Suppressor macrophage treated with lipopolysaccharide for 1 hour (primary cell): Measurements from ENCODE around the gene EHMT2.
"Not testable (repeated sequence)": the region's sequence is repeated elsewhere in the genome, so short reads cannot be mapped to it uniquely, and the experiment has no call there.

ENCODE experiments used
- DNase-seq, 3 donors: peaks; one replicate each; pipeline ENCODE4 v3.0.0-alpha.2; 2020 to 2022

The EHMT2 gene

DNA sequence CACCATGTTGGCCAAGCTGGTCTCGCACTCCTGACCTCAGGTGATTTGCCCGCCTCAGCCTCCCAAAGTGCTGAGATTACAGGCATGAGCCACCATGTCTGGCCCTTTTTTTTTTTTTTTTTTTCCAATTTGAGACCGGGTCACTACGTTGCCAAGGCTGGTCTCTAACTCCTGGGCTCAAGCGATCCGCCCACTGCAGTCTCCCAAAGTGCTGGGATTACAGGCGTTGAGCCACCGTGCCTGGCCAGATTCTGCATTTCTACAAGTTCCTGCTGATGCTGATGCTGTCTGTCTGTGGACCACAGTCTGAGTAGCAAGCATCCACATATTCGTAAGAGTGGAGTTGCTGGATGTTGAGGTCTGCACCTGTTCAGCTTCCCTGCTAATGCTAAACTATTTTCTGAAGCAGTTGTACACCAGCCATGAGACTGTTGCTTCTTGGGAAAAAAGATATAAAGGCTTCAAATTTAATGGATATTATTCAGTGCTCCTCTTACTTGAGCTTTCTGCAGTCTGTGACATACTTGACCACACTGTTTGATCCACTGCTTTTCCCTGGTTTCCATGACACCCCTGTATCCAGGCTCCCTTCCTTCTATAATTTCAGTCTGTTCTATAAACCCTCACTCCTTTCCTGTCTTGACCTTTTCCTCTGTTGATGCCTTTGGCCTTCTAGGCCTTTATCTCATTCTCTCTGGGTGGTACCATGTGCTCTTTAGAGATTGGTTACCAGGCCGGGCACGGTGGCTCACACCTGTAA is 14.5 kb upstream of the EHMT2 start:
- no peak for DNase-seq

DNA sequence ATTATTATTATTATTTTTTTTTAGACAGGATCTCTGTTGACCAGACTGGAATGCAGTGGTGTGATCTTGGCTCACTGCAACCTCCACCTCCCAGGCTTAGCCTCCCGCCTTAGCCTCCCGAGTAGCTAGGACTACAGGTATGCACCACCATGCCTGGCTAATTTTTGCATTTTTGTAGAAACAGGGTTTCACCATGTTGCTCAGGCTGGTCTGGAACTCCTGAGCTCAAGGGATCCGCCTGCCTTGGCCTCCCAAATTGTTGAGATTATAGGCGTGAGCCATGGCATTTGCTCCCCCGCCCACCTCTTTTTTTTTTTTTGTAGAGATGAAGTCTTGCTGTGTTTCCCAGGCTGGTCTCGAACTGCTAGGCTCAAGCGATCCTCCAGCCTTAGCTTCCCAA is 11.8 kb upstream of the EHMT2 start:
- not testable (repeated sequence) for DNase-seq

DNA sequence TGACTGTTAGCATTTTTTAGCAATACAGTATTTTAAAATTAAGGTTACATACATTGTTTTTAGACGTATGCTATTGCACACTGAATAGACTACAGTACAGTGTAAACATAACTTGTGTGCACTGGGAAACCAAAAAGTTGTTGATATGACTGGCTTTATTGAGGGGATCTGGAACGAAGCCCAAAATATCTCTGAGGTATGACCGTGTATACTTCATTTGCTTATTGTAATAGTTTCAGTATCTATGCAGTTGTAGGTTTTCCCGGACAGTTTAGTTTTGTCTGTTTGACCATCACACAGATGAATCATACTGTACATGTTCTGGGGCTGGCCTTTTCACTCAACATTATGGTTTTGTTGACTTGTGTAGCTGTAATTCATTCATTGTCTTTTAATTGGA is 11.3 kb upstream of the EHMT2 start:
- DNase-seq: peak; percentile 48 to 82 (median 68)

DNA sequence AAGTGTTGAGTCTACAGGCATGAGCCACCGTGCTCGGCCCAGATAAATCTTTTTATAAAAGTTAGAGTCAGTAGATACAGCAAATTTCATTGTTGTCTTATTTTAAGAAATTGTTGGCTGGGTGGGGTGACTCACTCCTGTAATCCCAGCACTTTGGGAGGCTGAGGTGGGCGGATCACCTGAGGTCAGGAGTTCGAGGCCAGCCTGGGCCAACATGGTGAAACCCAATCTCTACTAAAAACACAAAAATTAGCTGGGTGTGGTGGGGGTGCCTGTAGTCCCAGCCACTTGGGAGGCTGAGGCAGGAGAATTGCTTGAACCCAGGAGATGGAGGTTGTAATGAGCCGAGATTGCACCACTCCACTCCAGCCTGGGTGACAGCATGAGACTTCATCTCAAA is 10.8 kb upstream of the EHMT2 start:
- DNase-seq: not testable (repeated sequence)

DNA sequence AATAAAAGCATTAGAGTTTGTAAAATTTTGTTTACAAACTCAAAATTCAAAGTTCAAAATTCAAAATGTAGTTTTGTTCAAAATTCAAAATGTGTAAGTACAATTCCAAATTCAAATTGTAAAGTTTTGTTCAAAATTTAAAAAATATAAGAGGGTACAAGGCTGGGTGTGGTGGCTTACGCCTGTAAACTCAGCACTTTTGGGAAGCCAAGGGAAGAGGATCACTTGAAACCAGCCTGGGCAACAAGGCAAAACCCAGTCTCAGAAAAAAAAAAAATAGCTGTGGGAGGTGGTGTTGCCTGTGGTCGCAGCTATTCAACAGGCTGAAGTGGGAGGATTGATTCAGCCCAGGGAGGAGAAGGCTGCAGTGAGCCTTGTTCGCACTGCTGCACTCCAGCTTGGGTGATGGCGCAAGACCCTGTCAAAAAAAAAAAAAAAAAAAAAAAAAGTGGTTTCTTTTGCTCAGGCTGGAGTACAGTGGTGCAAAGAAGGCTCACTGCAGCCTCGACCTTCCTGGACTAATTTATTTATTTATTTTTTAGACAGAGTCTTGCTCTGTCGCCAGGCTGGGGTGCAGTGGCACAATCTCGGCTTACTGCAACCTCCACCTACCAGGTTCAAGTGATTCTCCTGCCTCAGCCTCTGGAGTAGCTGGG is 9.8 kb upstream of the EHMT2 start:
- DNase-seq: peak; percentile 85 to 92 (median 88)

DNA sequence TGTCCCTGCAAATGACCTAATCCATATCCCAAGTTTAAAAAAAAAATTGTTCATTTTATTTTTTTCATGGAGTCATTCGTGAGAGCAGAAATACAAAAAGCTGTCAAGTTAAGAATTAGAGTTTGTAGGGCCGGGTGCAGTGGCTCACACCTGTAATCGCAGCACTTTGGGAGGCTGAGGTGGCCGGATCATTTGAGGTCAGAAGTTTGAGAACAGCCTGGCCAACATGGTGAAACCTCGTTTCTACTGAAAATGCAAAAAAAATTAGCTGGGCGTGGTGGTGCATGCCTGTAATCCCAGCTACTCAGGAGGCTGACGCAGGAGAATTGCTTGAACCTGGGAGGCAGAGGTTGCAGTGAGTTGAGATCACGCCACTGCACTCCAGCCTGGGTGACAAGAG is 9.2 kb upstream of the EHMT2 start:
- not testable (repeated sequence) for DNase-seq

DNA sequence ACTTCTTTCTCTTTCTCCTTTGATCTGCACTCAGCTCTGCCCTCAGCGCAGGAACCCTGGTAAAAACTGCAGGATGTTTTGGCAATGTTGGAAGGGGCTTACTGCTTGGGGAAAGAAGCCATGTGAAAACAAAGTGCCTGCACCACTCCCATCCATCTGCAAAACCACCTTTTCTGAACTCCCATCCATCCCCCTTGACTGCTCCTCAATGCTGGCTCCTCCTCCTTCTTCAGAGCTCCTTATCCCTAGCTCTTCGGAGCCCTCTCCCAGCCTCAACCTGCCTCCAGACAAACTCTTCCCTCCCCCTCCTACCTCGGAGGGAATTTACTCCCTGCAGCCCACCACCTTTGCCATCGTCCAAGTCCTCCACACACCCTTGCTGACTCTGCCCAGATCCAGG is 8.6 kb upstream of the EHMT2 start:
- DNase-seq: no peak

DNA sequence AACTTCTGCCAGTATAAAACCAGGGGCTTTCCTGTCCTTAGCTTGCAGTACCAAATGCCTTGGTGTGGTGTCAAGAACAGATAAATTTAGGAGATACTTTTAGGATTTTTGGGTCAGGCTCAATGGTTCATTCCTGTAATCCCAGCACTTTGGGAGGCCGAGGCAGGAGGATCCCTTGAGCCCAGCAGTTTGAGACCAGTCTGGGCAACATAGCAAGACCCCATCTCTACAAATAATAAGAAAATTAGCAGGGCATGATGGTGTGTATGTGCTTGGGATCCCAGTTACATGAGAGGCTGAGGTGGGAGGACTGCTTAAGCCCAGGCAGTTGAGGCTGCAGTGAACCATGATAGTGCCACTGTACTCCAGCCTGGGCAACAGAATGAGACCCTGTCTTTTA is 7.5 kb upstream of the EHMT2 start:
- DNase-seq: no peak

DNA sequence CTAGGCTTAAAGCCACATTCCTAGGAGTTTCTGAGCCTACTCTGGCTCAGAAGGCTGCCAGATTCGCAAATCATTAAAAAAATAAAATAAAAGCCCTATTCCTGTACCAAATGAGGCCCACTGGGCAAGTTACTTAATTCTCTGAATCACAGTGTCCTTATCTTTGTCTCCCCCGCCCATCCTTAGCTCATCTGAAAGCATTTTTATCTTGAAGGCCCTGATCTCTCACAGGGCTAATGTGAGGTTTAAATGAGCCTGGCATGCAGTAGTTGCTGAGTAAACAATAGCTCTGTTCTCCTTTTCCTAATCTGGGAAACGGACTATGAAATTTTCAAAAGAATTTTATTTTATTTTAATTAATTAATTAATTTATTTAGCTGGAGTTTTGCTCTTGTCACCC is 6.5 kb upstream of the EHMT2 start:
- DNase-seq: no peak

DNA sequence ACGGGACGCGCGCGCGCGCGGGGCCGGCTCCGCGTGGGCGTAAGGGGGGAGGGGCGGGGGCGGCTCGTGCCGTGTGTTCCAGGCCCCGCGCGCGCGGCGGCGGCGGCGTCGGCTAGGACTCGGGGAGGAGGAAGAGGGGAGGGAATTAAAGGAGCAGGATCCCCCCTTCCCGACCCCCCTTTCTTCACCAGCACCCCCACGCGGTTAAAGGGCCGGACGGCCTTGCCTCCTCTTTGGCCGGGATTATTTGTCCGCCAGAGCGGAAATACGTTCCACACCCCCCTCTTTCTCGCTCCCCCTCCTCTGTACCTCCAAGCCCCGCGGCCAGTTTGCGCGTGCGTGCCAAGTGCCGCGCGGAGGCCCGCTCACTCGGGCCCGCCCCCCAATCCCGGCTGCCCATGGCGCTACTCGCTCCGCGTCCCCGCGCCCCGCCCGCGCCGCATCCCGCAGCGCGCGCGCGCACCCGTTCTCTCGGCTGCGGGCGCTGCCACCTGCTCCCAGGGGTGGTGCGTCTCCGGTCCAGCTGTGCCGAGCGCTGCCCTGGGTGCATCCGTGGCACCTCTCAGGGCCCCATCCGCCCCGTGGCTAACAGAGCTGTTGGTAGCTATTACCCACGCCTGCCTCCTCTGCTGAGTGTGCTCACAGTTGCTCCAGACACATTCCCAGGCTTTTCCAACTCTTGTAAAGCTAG is 4.6 kb upstream of the EHMT2 start, which contains the start of gene ZBTB12:
Gene ZBTB12, minus strand, starts transcription at position 134 of the 691 bp plus-strand sequence. CDS start 781 bp downstream, outside the sequence.
- DNase-seq: peak; percentile 75 to 86 (median 78)

DNA sequence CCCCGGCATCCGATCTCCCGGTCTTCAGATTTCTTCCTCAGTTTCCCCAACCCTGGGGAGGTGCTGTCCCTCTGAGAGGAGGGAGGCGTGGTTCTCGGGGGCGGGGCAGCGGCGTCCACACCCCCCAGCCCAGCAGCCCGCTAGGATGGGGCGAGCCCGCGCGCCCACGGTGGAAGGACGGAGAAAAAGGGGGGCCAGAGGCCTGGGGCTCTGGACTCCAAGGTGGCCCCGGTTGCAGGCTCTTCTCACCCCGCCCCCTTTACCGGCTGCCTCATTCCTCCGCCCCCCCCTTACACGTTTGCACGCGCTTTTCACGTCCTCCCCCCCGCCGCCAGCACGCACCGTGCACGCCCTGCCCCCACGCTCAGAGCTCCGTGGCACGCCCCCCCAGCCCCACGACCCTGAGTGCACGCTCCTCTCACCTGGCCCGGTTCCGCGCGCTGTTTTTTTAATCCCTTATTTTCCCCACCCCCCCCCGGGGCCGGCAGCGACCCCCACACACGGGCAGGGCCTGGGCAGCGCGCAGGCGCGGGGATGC is 4.0 kb upstream of the EHMT2 start:
- peak in 1 of 3 donors; percentile 35 for DNase-seq

DNA sequence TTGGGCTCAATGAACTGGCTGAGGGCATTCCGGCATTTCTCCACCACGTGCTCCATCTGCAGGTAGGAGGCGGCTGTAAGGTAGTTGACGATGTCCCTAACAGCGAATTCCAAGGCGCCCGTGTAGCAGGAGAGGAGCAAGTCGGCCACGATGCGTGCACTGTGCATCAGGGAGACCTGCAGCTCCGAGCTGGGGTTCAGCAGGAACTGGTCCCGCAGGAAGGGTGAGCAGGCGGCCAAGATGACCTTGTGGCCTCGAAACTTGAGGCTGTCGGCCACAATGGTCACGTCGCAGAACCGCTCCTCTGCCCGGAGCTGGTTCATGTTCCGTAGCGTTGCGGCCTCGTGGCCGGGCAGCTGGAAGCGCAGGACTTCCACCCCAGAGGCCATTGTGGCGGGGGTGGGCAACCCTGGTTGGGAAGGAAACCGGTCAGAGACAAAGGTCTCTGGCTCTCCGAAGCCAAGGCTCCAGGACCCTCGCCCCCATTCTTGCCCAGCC is 3.5 kb upstream of the EHMT2 start:
- DNase-seq: no peak

DNA sequence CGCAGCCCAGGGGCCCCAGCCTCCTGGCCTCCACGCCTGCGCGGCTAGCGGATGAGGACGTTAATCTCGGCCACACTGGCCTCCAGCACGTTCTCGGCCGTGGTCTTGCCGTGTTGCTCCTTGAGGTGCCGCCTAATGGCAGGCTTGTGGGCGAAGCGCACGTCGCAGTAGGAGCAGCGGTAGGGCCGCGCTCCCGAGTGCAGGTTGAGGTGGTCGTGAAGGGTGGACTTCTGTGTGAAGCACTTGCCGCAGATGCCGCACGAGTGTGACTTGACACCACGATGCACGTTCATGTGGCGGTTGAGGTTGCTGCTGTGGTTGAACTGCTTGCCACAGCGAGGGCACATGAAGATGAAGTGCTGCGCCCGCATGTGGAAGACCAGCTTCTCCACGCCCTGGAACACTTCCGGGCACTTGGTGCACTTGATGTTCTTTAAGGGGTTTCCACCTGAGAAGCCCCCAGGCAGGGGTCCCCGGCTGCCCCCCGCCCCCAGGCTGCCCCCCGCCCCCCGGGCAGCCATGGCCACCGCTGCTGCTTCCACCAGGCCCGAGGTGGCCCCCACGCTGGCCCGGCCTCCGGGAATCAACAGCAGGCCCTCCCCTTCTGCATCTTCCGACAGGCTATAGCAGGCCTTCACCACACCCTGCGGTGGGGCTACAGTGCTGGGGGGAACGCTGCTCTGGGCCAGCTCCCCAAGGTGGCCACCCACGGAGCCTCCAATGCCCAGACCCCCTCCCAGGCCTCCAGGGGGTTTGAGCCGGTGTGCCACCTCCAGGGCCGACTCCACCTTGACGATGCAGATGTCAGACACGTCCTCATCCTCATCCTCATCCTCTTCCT is 2.6 kb upstream of the EHMT2 start:
- no peak for DNase-seq

DNA sequence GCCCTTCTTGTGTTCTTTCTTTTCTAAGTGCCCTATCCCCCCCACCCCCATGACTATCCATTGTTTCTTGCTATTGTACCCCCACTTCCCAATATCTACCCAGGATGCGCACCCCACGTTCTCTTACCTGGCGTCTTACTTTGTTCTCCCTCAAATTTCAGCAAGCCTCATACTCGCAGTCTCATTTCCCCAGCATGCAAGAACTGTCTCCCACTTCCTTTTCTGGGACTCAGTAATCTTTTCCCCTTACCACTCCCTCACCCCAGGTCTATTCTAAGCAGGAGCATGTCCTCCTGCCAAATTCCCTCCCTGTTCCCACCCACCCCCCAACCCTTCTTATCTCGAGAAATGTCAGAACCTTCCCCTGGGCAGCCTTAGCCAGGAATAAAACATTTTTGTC is 1.7 kb upstream of the EHMT2 start:
- DNase-seq: no peak

DNA sequence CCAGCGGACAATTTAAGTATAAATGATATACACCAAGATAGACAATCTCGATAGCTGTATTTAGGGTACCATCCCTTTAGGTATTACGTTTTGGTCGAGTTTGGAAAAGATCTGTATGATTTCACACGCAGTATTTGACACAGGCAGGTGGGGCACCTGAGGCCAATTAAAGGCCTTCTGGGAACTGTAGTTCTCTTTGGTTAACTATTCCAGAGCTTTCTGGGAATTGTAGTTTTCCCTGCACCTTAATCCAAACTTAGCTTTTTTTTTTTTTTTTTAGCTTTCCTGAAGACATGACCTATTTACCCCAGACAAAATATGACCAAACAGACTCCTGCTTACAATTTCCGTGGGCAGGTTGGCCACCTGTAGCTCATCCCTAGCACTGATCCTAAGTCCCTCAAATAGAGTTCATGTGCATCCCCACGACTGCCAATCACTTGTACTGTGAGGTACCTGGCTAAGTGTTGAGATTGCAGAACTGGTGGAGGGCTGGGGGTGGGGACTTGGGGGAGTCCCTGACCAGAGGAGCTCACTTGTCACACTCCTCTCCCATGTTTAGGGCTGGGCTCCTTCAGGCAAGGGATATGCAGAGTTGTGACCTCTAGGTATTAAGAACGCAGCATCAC is 999 bp upstream of the EHMT2 start:
- peak in 2 of 3 donors; percentile 21 to 44 for DNase-seq

DNA sequence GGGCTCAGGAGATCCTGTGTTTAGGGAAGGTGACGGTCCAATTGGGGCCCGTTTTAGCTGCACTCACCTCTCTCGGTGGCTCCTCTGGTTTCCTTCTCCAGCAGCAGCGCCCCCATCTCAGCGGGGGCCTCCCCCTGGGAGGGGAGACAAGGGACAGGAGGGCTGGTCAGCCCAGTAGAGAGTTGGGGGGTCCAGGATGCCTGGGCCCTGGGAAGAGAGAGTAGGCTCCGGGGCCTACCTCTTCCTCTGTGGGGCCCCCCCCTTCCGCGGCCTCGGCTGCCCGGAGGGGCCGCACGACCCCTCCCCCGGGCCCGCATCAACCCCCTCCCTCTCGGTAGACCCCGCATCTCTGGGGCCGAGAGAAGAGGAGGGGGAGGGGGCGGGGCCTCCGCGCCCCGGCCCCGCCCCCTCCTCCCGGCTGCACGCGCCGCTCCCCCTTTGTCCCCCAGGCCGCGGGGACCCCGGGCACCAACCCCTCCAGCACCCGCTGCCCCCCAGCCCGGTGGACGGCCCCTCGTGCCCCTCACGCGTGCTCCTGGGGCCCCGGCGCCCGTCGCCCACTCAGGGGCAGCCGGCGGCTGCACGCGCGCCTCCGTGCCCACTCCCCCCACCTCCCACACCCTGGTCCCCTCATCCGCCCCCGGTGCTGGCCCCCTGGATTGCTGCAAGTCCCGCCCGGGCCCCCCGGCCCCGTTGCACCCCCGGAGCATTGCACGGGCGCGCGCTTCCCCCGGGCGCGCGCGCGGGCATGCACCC is 464 bp downstream of the EHMT2 start:
- DNase-seq: no peak

DNA sequence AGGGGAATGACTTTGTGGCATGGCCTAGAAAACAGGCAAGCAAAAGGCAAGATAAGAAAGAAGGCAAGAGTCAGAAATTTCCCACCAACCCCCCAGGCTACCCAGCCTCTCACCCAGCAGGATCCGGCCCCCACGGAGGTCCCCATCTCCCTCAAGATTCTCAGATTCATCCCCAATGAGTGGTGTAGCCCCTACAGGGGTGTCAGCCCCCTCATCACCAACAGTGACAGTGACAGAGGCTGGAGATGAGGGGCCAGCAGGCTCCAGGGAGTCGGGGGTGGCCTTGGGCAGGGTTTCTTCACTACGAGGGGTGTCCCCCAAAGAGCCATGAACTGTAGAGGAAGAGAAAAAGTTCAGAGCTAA is 1.0 kb downstream of the EHMT2 start:
- DNase-seq: no peak

DNA sequence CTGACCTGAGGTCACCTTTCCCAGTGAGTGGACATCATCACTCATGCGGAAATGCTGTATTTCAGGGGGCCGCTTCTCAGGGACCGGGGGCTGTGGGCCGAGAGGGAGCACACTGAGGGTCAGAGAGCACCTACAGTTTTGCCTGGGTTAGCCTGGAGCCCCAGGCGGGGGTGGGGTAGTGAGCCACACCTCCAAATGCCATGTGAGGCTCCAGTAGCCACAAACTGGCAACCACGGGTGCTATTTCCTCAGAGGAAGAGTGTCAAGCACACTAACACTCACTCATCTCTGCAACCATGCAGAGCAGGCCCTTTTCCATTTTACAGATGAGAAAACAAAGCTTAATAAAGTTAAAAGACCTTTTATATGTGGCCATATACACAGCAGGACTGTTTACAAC is 4.7 kb downstream of the EHMT2 start:
- no peak for DNase-seq

DNA sequence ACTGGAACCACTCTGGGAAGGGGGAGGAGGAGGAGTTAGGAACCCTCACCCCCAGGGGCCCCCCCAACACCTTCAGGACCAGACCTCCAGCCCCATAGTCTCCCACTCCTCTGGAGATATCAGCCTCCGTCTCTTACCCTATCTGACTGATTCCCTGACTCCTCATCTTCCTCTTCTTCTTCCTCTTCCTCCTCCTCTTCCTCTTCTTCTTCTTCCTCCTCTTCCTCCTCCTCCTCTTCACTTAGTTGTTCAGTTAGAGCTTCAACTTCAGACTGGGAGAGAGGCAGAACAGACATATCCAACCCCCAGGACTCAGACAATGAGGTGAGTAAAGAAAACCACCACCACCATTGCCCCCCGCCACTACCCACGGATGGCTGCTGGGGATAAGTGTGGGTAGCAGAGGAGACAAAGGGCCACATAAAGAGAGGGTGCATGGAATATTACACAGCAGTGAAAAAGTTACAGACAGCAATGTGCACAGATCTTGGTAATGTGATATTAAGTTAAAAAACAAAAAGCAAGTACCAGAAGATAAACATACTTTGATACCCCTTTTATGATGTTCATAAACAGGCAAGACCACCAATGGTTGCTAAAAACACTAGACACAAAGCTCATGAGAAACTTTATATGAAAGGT is 8.0 kb downstream of the EHMT2 start:
- DNase-seq: no peak
